ENCODE data around the gene IL4I1. TPM values are rescaled to one million over a fixed set of nuclear protein-coding genes. Genes with fewer than 3 reads are reported as not detected.

Gene IL4I1
- total and polyA plus RNA-seq, 7 donors, result 0.05 to 3.3 (median 0.39) TPM

DNA sequence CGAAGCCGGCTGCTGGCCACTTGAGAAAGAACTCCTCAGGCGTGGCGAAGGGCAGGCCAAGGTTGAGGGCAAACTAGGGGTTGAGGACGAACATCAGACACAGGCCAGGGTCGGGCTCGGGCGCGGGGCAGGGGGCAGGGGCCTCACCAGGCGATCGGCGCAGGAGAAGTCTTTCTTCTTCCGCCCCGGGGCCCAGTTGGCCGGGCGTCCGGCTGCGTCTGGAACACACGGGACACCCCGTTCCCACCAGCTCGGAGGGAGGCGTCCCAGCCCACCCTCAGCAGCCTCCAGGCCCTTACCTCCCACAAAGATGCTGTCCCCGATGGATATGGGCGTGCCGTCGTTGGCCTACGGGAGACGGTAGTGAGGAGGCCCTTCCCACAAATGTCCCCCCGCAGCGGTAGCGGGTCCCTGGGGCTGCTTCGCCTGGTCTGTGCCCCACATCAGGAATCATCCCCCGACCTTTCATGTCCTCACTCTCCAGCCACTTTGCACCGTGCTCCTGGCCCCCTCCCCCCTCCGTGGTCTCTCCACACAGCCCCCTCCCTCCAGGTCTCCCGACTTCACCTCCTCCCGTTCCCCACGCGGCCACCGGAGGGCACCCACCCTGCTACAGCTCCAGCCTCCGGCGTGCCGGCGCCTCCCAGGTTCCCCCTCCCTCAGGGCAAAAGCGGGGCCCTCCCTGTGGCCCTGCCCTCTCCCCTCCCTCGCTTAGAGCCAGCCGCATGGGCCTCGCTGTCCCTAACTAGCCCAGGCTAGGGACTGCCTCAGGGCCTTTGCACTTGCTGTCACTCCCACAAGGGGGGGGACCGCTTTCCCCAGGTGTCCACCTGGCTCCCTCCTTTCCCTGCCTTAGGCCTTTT lies 34.1 kb downstream of the IL4I1 start:
- peaks cover 19% of the 10 kb centered on the region for H3K4me1 ChIP-seq
- peaks cover 4 to 69% of the 10 kb centered on the region in 2 donors for H3K36me3 ChIP-seq (ENCODE audit: insufficient read depth in 1 of 2, low read depth in 1 of 2)
- no peak for TF ChIP-seq CTCF (IDR thresholded peaks at IDR 0.05)
- ATAC-seq (no peak), DNase-seq (peak in 1 of 2 donors; percentile 61)
- intact Hi-C loops (cut with DNase I), result no loop called here
- no peak overlapping the region for H3K4me3 ChIP-seq
- H3K27ac ChIP-seq, result no peak overlapping the region
- H3K27me3 ChIP-seq (ENCODE audit: insufficient read depth in 3 of 3, low read length in 2 of 3), result no peaks in the 10 kb centered on the region
- WGBS, 3 donors, result 76 to 78% (median 77%) methylated on average over 48 to 49 of the region's 49 CpGs
- H3K9me3 ChIP-seq, result no peaks in the 10 kb centered on the region

- no peak overlapping the region for H3K4me3 ChIP-seq
- H3K4me1 ChIP-seq, result peaks cover 19% of the 10 kb centered on the region
- TF ChIP-seq CTCF (IDR thresholded peaks at IDR 0.05), result no peak
- H3K9me3 ChIP-seq, result no peaks in the 10 kb centered on the region
- ATAC-seq, result no peak
- WGBS, 3 donors, result 77 to 85% (median 80%) methylated on average over 56 to 60 of the region's 60 CpGs
- H3K27ac ChIP-seq, result peak overlapping the region; percentile 16
- intact Hi-C loops (cut with DNase I), result no loop called here
- no peaks in the 10 kb centered on the region for H3K27me3 ChIP-seq (ENCODE audit: insufficient read depth in 3 of 3, low read length in 2 of 3)
- DNase-seq, result peak in 1 of 2 donors; percentile 56
- peaks cover 4 to 78% of the 10 kb centered on the region in 2 donors for H3K36me3 ChIP-seq (ENCODE audit: insufficient read depth in 1 of 2, low read depth in 1 of 2)
Measured at GRCh38 chr19:49861541-49862378, 34.9 kb downstream of the IL4I1 start.

DNA sequence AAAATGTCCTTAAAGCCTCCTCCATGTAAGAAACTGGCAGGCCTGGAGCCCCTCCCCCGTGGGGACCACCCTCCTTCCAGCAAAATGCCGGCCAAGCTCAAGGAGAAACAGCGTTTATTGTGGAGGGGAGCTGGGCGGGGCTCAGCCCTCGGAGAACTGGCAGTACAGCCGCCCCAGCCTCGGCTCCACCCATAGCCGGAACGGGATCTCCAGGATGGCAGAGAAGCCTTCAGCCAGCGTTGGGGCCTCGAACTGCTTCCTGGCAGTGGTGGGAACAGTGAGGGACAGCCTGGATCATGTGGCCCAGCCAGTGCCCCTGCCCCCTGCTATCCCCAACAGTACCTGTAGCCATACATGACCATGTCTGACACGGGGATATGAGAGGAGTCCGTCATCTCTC lies 35.6 kb downstream of the IL4I1 start:
- TF ChIP-seq CTCF (IDR thresholded peaks at IDR 0.05), result no peak
- Histone ChIP-seq H3K4me1 (peaks cover 13% of the 10 kb centered on the region), H3K36me3 (ENCODE audit: insufficient read depth in 1 of 2, low read depth in 1 of 2) (peaks cover 5 to 84% of the 10 kb centered on the region in 2 donors), H3K27me3 (ENCODE audit: insufficient read depth in 3 of 3, low read length in 2 of 3) (no peaks in the 10 kb centered on the region), H3K9me3 (no peaks in the 10 kb centered on the region), H3K27ac (no peak overlapping the region), H3K4me3 (no peak overlapping the region)
- DNase-seq (peak in 1 of 2 donors; percentile 76), ATAC-seq (peak in 2 of 4 donors; percentile 21 to 35)
- WGBS, 3 donors, result 39 to 54% (median 48%) methylated on average over 12 to 13 of the region's 13 CpGs
- intact Hi-C loops (cut with DNase I), result no loop called here

DNA sequence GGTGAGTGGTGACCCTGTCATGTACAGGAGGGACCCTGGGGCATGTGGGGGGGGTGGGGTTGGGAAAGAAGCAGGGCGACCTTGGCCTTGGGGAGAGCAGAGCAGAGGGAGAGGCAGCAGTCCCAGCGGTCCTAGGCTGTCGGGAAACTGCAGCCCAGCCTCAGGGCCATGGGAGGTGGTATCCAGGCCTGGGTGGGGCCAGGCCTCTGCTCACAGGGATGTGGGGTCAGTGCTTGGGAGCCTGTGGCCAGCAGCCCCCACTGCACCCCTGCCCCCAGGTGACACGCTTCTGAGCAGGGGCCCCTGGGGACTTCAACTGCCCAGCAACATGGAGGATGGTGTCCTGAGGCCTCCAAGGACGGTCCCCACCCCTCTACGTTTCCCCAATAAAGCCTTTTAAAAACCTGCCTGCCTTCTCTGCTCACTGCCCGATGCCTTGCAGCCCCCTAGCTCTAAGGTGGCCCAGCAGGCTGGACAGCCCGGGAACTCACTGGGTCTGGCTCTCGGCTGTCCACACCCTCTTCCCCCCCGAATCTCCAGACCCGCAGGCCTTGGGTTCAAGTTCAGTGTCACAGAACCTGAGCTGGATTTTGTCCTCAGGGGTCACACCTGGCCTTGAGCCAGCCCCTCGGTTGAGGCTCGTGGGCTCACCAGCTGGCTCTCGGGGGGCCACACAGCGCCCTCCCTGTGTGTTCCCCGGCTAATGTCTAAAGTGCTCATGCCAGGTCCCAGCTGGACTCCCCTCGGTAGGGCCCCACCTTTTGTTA lies 36.2 kb downstream of the IL4I1 start:
- no peak overlapping the region for H3K27ac ChIP-seq
- 71 to 73% (median 72%) methylated on average over 16 to 17 of the region's 17 CpGs for WGBS, 3 donors
- no peak overlapping the region for H3K4me3 ChIP-seq
- DNase-seq, result no peak
- peaks cover 8% of the 10 kb centered on the region for H3K4me1 ChIP-seq
- no peaks in the 10 kb centered on the region for H3K27me3 ChIP-seq (ENCODE audit: insufficient read depth in 3 of 3, low read length in 2 of 3)
- no peaks in the 10 kb centered on the region for H3K9me3 ChIP-seq
- ATAC-seq, result peak in 1 of 4 donors; percentile 4
- peaks cover 7 to 90% of the 10 kb centered on the region in 2 donors for H3K36me3 ChIP-seq (ENCODE audit: insufficient read depth in 1 of 2, low read depth in 1 of 2)
- intact Hi-C loops (cut with DNase I), result loop anchor here in 1 of 2 donors (1.0 kb wide), 1 partner anchor 19 kb away; no protein-coding TSS in a partner anchor
- TF ChIP-seq CTCF (IDR thresholded peaks at IDR 0.05), result no peak
